IPS-18c (cell line): ENCODE measurements around the gene CNDP2.
"Not testable (repeated sequence)": the region's sequence is repeated elsewhere in the genome, so short reads cannot be mapped to it uniquely, and the experiment has no call there.

Experiments
- H3K4me3 ChIP-seq: 2 replicates; pipeline ENCODE4 v1.7.0; 2013; ENCODE audit warnings: low read depth, mild to moderate bottlenecking, low read length, moderate library complexity; ENCODE audit not compliant: insufficient read depth
- H3K9me3 ChIP-seq: one replicate; pipeline ENCODE4 v1.6.1; 2013; ENCODE audit warnings: mild to moderate bottlenecking, low read length, moderate library complexity; ENCODE audit not compliant: control insufficient read depth, insufficient read depth

The CNDP2 gene

DNA sequence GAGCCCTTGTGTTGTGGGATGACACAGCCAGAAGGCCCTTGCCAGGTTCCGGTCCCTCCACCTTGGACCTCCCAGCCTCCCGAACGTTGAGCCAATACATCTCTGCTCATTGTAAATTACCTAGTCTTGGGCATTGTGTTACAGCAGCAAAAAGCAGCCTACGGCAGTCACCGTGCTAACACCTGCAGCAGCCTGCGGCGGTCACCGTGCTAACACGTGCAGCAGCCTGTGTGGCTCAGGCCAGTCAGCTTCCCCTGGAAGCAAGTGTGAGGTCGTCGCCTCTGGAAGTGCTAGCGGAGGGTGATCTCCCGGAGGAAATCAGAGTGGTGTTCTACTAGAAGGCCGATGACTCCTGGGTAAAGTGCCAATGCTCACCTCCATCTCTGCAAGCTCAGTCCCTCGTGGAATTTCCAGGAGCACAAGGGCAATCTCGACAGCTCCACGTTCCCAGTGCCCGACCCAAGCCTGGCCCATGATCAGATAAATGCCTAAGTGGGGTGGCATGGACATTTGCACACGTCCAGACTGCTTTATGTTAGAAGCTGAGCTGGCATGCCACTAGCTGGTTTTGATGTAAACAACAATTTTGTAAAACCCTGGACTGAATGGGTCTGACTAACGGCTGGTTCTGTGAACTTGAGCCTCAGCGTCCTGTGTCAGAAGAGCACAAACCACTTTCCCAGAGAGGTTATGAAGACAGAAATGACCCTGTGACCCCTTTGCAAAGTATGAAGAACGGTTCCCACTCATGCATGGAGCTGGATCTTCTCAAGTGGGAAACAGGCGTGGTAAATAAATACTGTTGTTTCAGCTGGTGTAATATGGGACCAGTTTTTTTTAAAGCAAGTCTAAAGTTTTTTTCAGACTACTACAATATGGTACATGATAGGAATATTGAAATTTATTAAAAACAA, 26.7 kb downstream of the CNDP2 start:
- Histone ChIP-seq H3K9me3 (peaks cover 3% of the 10 kb centered on the region), H3K4me3 (no peak overlapping the region)

DNA sequence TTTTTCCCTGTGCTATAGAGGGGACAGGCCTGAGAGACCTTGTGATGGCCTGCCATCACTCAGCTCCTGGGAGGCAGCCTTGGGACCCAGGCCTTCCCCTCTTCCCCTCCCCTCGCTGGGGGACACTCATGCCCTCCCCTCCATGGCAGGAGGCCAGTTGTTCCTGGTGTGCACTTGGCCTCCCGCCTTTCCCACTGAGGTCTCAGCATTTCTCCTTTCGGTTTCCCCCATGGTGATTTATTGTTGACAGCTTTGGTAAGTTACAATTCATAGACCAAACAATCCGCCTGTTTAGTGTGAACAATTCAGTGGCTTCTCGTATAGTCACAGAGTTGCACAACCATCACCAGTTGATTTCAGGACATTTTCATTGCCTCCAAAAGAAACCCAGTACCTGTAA, 27.9 kb downstream of the CNDP2 start:
- Histone ChIP-seq H3K4me3 (no peak overlapping the region), H3K9me3 (peaks cover 3% of the 10 kb centered on the region)

DNA sequence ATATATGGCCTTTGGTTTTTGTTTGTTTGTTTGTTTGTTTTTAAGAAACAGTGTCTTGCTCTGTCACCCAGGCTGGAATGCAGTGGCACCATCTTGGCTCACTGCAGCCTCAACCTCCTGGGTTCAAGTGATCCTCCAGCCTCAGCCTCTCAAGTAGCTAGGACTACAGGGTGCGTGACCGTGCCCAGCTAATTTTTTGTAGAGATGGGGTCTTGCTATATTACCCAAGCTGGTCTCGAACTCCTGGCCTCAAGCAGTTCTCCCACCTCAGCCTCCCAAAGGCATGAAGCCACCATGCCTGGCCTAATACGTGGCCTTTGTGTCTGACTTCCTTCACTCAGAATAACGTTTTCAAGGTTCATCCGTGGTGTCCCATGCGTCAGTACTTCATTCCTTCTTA, 28.8 kb downstream of the CNDP2 start:
- H3K9me3 ChIP-seq, H3K4me3 ChIP-seq: not testable (repeated sequence)

DNA sequence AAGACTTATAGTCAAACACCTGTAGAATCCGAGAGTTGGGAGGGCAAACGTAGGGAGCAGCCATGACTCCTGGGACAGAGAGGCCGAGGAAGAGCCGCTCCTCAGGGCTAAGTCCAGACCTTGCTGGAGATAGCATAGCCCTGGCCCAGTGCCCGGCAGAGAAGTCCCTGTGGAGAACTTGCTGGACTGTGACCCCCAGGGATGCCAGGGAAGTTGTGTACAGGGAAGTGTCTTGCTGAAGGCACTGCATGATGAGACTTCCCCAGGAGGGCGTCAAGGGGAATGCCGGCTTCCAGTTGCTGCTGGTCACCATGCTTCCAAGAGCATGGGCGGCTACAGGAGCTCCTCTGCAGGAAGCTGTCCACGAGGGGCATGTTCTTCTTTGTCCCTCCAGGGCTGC, 29.6 kb downstream of the CNDP2 start:
- Histone ChIP-seq H3K9me3 (peaks cover 3% of the 10 kb centered on the region), H3K4me3 (no peak overlapping the region)

DNA sequence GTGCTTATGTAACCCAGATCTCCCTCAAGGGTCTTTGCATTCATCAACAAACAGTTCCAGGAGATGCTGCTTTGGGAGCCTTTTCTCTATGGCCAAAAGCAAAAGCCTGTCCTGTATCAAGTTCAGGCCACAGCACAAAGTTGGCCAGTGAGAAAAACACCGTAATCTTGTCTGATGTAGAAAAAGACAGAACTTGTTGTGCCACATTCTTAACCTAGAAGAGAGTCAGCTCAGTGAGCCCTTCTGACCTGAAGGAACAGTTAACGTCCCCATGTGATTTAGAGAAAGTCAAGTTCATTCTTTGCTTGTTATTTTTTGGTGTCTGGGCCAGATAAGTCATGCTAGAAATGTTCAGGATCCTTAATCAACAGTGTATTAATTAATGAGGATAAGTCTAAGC, 30.3 kb downstream of the CNDP2 start:
- H3K4me3 ChIP-seq: no peak overlapping the region
- H3K9me3 ChIP-seq: peaks cover 3% of the 10 kb centered on the region

DNA sequence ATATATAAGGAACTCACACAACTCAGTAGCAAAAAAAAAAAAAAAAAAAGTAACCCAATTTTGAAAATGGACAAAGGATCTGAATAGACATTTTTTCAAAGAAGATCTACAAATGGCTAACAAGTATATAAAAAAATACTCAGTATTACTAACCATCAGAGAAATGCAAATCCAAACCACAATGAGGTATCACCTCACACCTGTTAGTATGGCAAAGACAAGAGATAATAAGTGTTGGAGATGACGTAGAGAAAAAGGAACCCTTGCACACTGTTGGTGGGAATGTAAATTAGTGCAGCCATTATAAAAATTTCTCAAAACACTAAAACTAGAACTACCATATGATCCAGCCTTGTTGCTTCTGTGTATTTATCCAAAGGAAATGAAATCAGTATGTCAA, 32.3 kb downstream of the CNDP2 start:
- H3K4me3 ChIP-seq: no peak overlapping the region
- no peaks in the 10 kb centered on the region for H3K9me3 ChIP-seq

DNA sequence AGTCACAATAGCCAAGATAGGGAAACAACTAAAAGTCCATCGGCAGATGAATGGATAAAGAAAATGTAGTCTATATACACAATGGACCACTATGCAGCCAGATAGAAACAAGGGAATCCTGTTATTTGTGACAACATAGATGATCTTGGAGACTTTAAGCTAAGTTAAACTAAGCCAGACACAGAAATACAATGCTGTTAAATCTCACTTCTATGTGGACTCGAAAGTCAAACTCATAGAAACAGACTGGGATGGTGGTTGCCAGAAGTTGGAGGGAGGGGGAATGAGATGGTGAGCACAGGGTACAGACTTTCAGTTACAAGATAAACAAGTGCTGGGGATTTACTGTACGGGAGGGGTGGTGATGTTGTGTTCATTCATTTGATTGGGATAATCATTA, 32.8 kb downstream of the CNDP2 start:
- no peaks in the 10 kb centered on the region for H3K9me3 ChIP-seq
- no peak overlapping the region for H3K4me3 ChIP-seq

DNA sequence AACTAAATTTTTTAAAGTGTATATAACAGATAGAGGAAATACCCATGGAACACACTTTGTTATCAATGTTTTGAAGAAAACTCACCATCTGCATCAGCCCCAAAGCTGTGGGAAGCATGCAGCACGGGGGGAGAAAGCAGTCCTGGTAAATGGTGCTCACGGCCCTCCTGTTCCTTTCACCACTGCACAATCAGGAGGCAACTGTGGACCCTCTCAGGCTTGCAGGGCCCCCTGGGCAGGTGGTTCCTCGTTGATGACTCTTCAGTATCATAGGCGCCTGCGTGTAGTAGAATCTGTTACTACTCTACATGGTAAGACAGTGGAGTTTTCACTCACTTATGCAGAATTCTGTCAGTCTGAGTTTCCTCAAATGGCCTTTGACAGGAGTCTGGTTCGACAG, 33.2 kb downstream of the CNDP2 start:
- Histone ChIP-seq H3K9me3 (no peaks in the 10 kb centered on the region), H3K4me3 (no peak overlapping the region)

DNA sequence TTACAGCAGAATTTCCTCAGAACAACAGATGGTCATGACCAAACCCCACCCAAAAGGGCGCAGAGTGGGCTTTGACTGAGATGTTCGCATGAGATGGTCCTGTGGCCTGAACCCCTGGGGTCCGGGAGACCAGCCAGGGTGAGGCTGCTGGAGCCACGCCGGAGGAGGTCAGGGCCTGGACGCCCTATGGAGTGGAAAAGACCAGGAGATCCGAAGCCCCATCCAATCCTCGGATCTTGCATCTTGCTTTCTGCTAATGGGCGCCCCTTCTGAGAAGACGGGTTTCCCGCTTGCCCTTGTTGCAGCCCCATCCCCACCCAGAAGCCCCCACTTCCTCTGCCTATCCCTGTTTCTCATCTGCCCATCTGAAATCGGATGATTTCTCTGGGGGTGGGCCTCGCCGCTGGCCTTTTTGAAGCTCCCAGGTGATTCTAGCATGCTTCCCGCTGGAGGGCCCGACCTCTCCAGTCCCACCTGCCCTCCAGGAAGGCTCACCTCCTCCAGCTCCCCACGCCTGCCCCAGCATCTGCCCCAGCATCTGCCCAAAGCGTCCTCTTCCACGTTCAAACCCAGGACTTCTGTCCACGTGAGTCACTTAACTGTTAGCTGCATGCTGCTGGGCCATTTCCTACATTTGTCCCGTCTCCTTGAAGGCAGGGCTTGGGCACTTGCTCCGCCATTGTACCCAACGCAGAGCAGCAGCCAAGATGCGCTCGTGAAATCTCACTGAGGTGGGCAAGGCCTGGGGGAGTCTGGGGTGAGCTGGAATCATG, 33.8 kb downstream of the CNDP2 start:
- H3K9me3 ChIP-seq: no peaks in the 10 kb centered on the region
- no peak overlapping the region for H3K4me3 ChIP-seq

DNA sequence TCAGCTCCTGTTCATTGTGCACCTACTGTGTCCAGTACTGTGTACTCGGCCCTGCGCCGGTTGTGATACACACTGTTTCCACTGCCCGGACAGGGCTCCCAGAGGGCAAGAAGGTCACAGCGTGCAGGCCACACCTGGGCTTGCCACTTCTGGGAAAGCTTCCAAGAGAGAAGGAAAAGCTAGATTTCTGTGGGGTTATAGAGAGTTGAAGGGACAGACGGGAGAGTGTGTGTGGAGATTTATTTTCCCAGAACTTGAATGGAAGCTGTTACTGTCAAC, 34.4 kb downstream of the CNDP2 start:
- Histone ChIP-seq H3K4me3 (no peak overlapping the region), H3K9me3 (no peaks in the 10 kb centered on the region)

DNA sequence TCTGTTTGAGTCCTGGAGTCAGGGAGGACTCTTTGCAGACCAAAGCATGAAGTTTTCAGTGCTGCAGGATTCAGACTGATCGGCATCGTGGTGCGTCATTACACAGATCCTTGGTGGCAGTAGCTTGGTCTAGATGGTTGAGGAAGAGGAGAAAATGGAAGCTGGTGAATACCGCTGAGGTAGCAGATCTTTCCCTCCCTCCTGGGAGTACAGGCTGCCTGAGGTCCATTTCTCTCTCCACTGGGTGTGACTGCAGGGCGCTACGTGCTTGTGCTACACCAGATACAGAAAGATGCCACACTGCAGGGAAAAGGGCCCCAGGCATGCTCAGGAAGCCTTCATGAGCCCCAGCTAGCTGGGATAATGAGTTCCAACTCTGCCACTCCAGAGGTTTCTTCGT, 34.9 kb downstream of the CNDP2 start:
- Histone ChIP-seq H3K4me3 (no peak overlapping the region), H3K9me3 (no peaks in the 10 kb centered on the region)

DNA sequence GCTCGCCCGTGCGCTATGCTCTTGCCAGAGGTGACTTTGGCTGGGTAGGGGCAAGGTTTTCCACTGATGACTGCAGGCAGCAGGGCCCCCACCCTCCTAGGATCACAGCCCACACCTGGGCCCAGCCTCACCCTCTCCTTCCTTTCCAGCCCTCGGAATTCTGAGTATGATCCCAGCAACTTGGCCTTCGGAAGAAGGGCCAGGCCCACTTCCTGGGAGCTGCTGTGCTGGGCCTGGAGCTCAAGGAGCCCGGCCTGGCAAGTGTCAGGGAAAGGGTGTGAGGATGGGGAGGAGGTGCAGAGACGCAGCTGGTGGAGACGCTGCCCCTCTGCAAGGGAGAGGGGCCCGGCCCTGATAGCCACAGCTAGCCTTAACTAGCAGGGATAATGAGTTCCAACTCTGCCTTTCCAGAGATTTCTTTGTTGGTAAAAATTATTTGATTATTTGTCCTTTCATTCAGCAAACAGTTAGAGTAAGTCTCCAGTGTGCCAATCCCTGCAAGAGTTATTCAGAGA, 36.4 kb downstream of the CNDP2 start:
- Histone ChIP-seq H3K4me3 (no peak overlapping the region), H3K9me3 (no peaks in the 10 kb centered on the region)

DNA sequence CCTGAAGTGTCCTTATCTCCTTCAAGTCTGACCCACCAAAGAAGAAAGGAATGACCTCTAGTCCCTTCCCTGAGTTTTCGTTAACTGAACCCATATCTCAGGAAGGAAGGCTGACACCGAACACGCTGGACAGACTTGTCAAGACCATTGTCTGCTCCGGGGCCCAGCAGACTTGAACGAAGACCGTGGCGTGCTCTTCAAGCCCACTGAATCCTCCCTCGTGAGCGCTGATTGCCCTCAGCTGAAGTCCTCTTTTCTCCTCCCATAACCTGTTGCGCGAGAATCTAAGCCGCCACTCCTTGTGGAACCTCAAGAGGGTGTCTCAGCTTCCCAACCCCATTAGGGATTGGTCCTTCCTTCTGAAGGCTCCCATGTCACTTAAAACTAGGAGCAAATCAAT, 37.5 kb downstream of the CNDP2 start:
- no peak overlapping the region for H3K4me3 ChIP-seq
- H3K9me3 ChIP-seq: no peaks in the 10 kb centered on the region

DNA sequence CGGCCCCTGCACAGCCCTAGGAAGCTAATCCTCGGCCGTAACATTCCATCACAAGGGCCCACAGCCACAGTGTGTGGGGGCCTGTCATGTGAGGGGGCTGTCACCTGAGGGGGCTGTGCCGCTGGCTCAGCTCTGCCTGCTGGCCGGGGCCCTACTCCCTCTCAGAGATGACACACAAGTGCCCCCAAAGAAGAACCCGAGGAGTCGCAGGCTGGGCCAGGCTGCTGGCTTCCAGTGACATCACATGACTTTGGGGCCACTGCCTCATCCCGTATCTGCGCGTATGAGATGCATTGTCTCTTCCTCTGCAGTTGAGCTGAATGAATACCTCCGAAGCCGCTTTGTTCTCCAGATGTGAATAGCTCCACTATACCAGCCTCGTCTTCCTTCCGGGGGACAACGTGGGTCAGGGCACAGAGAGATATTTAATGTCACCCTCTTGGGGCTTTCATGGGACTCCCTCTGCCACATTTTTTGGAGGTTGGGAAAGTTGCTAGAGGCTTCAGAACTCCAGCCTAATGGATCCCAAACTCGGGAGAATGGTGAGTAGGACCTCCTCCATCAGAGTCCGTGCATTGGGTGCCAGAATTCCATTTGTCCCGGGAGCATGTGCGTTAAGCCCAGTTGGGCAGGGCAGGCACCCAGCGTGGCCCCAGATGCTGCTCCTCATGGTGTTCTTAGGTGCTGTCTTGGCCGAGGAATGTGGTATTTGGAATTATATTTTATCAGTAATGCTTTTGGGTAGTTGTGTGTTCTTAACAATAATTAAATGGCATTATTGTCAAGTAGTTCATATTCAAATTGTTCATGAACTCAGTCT, 38.2 kb downstream of the CNDP2 start, which contains the start of gene CNDP1:
Gene CNDP1, plus strand, starts transcription at position 351 of the 820 bp plus-strand sequence. Its CDS starts 168 bp downstream, at position 519.
- Histone ChIP-seq H3K9me3 (no peaks in the 10 kb centered on the region), H3K4me3 (no peak within 1 kb of the TSS)

DNA sequence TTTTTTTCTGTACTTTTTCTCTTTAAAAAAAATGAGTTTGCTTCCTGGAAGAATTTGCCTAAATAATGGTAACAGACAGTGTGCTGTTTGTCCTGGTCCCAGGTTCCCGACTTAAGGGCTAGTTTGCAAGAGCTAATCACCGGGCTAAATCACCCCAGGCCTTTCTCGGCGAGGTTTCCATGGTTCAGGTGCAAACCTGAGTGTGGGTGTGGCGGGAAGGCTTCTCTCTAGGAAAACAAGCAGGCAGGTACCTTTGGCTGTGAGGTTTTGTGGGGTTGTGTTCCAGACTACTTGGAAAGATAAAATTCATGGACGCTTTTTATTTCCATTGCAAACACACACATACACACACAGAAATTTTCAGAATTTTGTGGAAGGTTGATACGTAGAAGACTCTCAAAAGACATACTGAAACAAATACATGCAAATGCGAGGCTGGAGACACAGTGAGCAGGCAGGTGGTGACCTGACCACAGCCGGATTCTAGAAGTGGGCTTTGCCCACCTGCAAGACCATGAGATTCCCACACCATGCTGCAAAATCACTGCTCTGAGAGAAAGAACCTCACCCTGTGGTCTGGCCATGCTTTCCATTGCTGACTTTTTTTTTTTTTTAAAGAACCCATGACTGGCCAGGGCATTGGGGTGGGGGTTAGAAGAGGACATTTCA, 39.0 kb downstream of the CNDP2 start:
- Histone ChIP-seq H3K4me3 (no peak overlapping the region), H3K9me3 (no peaks in the 10 kb centered on the region)

DNA sequence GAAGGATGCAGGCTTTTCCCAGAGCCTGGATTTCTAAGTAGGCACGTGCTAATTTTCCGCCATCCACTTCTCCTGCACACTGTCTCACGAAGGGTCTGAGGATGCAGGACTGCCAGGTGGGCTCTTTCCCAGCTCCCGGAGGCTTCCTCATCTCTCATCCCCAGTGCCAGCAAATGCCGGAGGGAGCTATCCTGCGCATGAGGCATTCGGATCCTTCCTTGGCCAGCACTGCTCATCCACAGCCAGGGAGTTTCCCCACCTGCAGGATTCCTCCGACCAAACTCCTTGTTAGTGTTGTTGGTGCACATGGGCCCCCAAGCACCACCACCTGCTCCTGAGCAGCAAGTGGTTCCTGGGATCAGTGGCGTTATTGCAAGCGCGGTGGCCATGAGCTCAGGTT, 43.1 kb downstream of the CNDP2 start:
- Histone ChIP-seq H3K9me3 (peaks cover 5% of the 10 kb centered on the region), H3K4me3 (no peak overlapping the region)
